VCaP (cell line): ENCODE data around the gene ABCC5.

ENCODE experiments used
- H3K27ac ChIP-seq: fragments of 450-650 bp; 2 replicates; pipeline ENCODE4 v1.5.1; 2017
- CTCF ChIP-seq: fragments of 450-650 bp; conservative IDR thresholded peaks from 2 replicates; pipeline ENCODE4 v1.5.1; 2017; ENCODE audit warnings: mild to moderate bottlenecking, moderate library complexity

Gene ABCC5

GRCh38 chr3:183870563-183870962 is 147.1 kb downstream of the ABCC5 start:
- no peak overlapping the region for H3K27ac ChIP-seq
- TF ChIP-seq CTCF, result no peak
